ENCODE data around the gene BMP2K. TPM values are rescaled to one million over a fixed set of nuclear protein-coding genes. Genes with fewer than 3 reads are reported as not detected.

Gene BMP2K
- total and polyA plus RNA-seq, 2 of the 8 experiments (the other 6 are each of a cell fraction or from before 2014, with no cell fraction given): 15.6 to 24.1 TPM

DNA sequence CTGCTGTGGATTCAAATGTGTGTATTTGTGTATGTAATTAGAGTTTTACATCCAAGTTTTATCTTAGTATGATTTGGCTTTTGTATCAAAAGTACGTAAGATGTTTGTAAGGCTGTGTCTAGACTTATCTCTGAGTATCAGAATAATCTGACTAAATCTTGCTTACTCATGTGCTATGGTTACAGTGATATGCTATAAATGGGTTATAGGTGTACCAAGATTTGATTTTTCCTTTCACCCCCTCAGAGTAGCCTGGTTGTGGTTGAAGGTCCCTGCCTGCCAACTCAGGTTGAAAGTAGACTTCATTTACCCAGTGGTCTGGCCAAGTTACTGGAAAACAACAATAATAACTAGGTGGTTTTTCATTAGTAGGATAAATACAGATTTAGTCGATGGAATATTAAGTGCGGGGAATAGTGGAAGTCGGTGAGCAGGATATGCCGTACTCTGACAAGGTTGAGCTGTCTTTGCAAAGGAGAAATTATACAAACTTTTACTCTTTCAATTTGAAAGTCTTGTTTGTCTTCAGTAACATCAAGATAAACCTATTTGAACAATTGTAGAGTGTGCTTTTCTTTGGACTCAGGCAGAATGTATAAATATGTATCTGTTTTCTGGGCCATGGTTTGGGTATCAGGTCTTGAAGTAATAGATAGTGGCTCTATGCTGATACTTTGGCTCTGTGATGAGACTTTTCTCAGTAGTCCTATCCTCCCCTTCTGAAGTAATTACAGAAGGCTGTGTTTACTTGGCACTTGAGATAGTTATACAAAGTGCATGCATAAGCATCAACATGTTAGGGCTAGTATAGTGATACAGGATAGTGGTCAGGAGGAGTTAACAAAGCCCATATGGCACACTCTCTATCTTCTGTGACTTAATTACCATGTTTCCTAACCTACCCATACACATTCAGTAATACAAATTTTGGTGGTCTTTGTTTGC, 23.7 kb downstream of the BMP2K start:
- DNase-seq (ENCODE audit: low read depth in 1 of 2, low spot score in 2 of 2) (no peak), FAIRE-seq (no peak)
- Histone ChIP-seq H4K91ac (replicated peaks; ENCODE audit: insufficient read length, low read length) (no peak overlapping the region), H2AFZ (ENCODE audit: low read length) (no peak overlapping the region), H3K36me3 (ENCODE audit: control insufficient read depth in 2 of 4, insufficient read depth in 4 of 4, low read length in 3 of 4) (no peaks in the 10 kb centered on the region), H2BK15ac (ENCODE audit: low read length) (no peak overlapping the region), H3K18ac (ENCODE audit: extremely low read depth, low read length) (no peak overlapping the region), H3K79me2 (ENCODE audit: control insufficient read depth in 1 of 2, insufficient read depth in 2 of 2, low read length in 2 of 2) (peaks cover 0 to 52% of the 10 kb centered on the region in 2 experiments; a peak in 2 of 4 replicates), H3K9me3 (ENCODE audit: insufficient read depth in 2 of 2, low read depth in 1 of 2, low read length in 1 of 2) (no peaks in the 10 kb centered on the region), H3K23ac (ENCODE audit: insufficient read length) (no peak overlapping the region), H2BK5ac (ENCODE audit: low read depth, low read length) (no peak overlapping the region), H3K4ac (replicated peaks; ENCODE audit: insufficient read length, low read depth, low read length) (no peak overlapping the region), H3K4me2 (ENCODE audit: insufficient read depth in 1 of 2, low read depth in 2 of 2, low read length in 2 of 2) (no peak overlapping the region), H3K14ac (ENCODE audit: insufficient read length) (no peak overlapping the region), H4K5ac (ENCODE audit: insufficient read length, low read depth, low read length) (no peak overlapping the region), H3K4me3 (ENCODE audit: extremely low read depth in 1 of 4, insufficient read depth in 2 of 4, low read depth in 3 of 4, low read length in 4 of 4) (no peak overlapping the region), H4K20me1 (replicated peaks in 1 of 2; ENCODE audit: control insufficient read depth in 1 of 2, insufficient read depth in 2 of 2, low read length in 2 of 2) (no peaks in the 10 kb centered on the region), H3K27ac (ENCODE audit: low read depth, low read length) (no peak overlapping the region), H2BK12ac (ENCODE audit: low read depth, low read length) (no peak overlapping the region), H2BK20ac (ENCODE audit: low read length) (no peak overlapping the region), H3K4me1 (replicated peaks in 1 of 4; ENCODE audit: control insufficient read depth in 3 of 4, insufficient read depth in 4 of 4, low read length in 3 of 4) (no peaks in the 10 kb centered on the region), H3K79me1 (ENCODE audit: low read depth, low read length) (no peaks in the 10 kb centered on the region; the same call in 1 of the 2 replicates), H3K9ac (replicated peaks in 1 of 4; ENCODE audit: extremely low read depth in 1 of 4, low read depth in 3 of 4, low read length in 3 of 4) (no peak overlapping the region), H3K27me3 (replicated peaks in 1 of 4; ENCODE audit: control insufficient read depth in 3 of 4, extremely low read depth in 1 of 4, insufficient read depth in 3 of 4, low read length in 3 of 4) (no peaks in the 10 kb centered on the region), H2BK120ac (replicated peaks; ENCODE audit: low read depth, low read length) (no peak overlapping the region), H4K8ac (ENCODE audit: extremely low read depth, insufficient read depth, low read length) (no peak overlapping the region), H3K56ac (replicated peaks; ENCODE audit: insufficient read length, low read depth, low read length) (no peak overlapping the region), H3K23me2 (ENCODE audit: low read depth, low read length) (no peaks in the 10 kb centered on the region), H2AK5ac (ENCODE audit: low read depth, low read length) (no peak overlapping the region)
- POLR2A ChIA-PET (ENCODE audit: partially characterized antibody): no interaction called here
- CTCF ChIA-PET (ENCODE audit: partially characterized antibody): no interaction called here
- no peak for TF ChIP-seq RNF2 (IDR thresholded peaks at IDR 0.05; ENCODE audit: borderline replicate concordance, low read depth, low read length, missing control alignments, poor library complexity, severe bottlenecking)
- no peak for TF ChIP-seq KDM4A (IDR thresholded peaks at IDR 0.05; ENCODE audit: low read depth, low read length, severe bottlenecking)
- TF ChIP-seq SRF (IDR thresholded peaks at IDR 0.05; ENCODE audit: low read depth, low read length): no peak
- TF ChIP-seq MAFK (IDR thresholded peaks at IDR 0.05; ENCODE audit: low read depth, low read length): no peak
- no peak for TF ChIP-seq HDAC2 (IDR thresholded peaks at IDR 0.05; ENCODE audit: borderline replicate concordance in 1 of 2, low read depth in 2 of 2, low read length in 2 of 2)
- TF ChIP-seq EZH2 (IDR thresholded peaks at IDR 0.05; ENCODE audit: low read depth, low read length, severe bottlenecking): no peak
- 93% methylated on average over 5 of the region's 5 CpGs; no CpG with 5 or more reads in 1 of the 2 experiments for WGBS, 2 experiments (ENCODE audit: extremely low coverage in 1 of 2, insufficient coverage in 1 of 2, insufficient read length in 1 of 2, insufficient replicate concordance in 2 of 2, low coverage in 1 of 2, low lambda C conversion rate in 2 of 2, missing lambda C conversion rate in 1 of 2)
